WERI-Rb-1 (cell line): Measurements from ENCODE around the gene C11orf86.

ENCODE experiments used
- DNase-seq: peaks from one replicate; pipeline ENCODE4 v3.0.0-alpha.2; 2020
- H3K27ac ChIP-seq: fragments of 250-450 bp; sonication (Bioruptor Pico); 2 replicates; pipeline ENCODE4 v1.5.1; 2020; ENCODE audit warnings: mild to moderate bottlenecking, moderate library complexity
- H3K27me3 ChIP-seq: fragments of 250-450 bp; sonication (Bioruptor Pico); 2 replicates; pipeline ENCODE4 v1.5.1; 2021; ENCODE audit warnings: mild to moderate bottlenecking, low read depth, moderate library complexity; ENCODE audit not compliant: insufficient read depth, severe bottlenecking
- H3K36me3 ChIP-seq: fragments of 250-450 bp; sonication (Bioruptor Pico); 2 replicates; pipeline ENCODE4 v1.5.1; 2020; ENCODE audit warnings: mild to moderate bottlenecking, moderate library complexity
- H3K4me3 ChIP-seq: 2 replicates; pipeline ENCODE4 v1.5.1; 2011; ENCODE audit warnings: low read depth, mild to moderate bottlenecking, control low read depth, low read length
- H3K9me3 ChIP-seq: fragments of 250-450 bp; sonication (Bioruptor Pico); 2 replicates; pipeline ENCODE4 v1.5.1; 2021; ENCODE audit warnings: mild to moderate bottlenecking, moderate library complexity; ENCODE audit not compliant: severe bottlenecking
- CTCF ChIP-seq: IDR thresholded peaks from 2 replicates; pipeline ENCODE4 v1.5.1; 2011; ENCODE audit warnings: low read depth, mild to moderate bottlenecking, control low read depth, inconsistent platforms, low read length

The C11orf86 gene, protein sequence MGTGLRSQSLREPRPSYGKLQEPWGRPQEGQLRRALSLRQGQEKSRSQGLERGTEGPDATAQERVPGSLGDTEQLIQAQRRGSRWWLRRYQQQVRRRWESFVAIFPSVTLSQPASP

GRCh38 chr11:66974724-66975404 lies at the start of gene C11orf86:
TSS of gene C11orf86 (plus strand) at chr11:66975304. CDS start at chr11:66975363, 59 bp downstream.
- Histone ChIP-seq H3K4me3 (no peak within 1 kb of the TSS), H3K9me3 (peaks cover 4% of the 10 kb centered on the region), H3K27me3 (no peaks in the 10 kb centered on the region), H3K36me3 (no peaks in the 10 kb centered on the region), H3K27ac (no peak within 1 kb of the TSS)
- no peak for TF ChIP-seq CTCF
- no peak for DNase-seq

GRCh38 chr11:66929753-66930152 lies 45.4 kb upstream of the C11orf86 start:
- Histone ChIP-seq H3K27ac (no peak overlapping the region), H3K27me3 (no peaks in the 10 kb centered on the region), H3K36me3 (no peaks in the 10 kb centered on the region), H3K4me3 (no peak overlapping the region), H3K9me3 (no peaks in the 10 kb centered on the region)
- no peak for DNase-seq
- TF ChIP-seq CTCF = no peak

DNA sequence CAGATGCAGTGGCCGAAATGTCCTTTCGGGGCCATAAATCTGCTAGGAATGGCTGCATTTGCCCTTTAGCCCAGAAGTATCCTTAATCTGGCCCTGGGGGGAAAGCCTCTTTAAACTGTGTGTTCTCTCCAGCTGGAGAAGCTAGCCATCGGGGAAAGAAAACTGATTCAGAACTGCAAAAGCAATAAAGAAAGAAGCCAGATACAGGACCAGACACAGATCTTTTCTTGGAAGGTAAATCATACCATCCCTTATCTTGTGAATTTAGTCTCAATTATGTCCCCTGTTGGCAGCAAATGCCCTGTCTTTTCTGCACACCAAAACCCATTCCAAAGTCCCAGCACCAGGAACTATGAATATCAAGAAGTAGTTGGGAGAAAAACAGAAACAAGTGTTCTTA lies 42.6 kb upstream of the C11orf86 start:
- no peak for DNase-seq
- Histone ChIP-seq H3K27ac (no peak overlapping the region), H3K4me3 (no peak overlapping the region), H3K36me3 (no peaks in the 10 kb centered on the region), H3K27me3 (no peaks in the 10 kb centered on the region), H3K9me3 (no peaks in the 10 kb centered on the region)
- TF ChIP-seq CTCF = no peak

GRCh38 chr11:66933531-66933930 lies 41.6 kb upstream of the C11orf86 start:
- H3K27ac ChIP-seq = no peak overlapping the region
- no peak for TF ChIP-seq CTCF
- H3K27me3 ChIP-seq = no peaks in the 10 kb centered on the region
- no peaks in the 10 kb centered on the region for H3K36me3 ChIP-seq
- H3K9me3 ChIP-seq = no peaks in the 10 kb centered on the region
- no peak overlapping the region for H3K4me3 ChIP-seq
- DNase-seq = no peak

- H3K9me3 ChIP-seq = no peaks in the 10 kb centered on the region
- no peak overlapping the region for H3K27ac ChIP-seq
- TF ChIP-seq CTCF = no peak
- H3K36me3 ChIP-seq = no peaks in the 10 kb centered on the region
- no peak for DNase-seq
- H3K4me3 ChIP-seq = no peak overlapping the region
- no peaks in the 10 kb centered on the region for H3K27me3 ChIP-seq
Observed at GRCh38 chr11:66934950-66935779, 39.9 kb upstream of the C11orf86 start.
